ENCODE data around the gene FER. TPM values are rescaled to one million over a fixed set of nuclear protein-coding genes. Genes with fewer than 3 reads are reported as not detected.

The FER gene
- total and polyA plus RNA-seq, 2 of the 13 experiments (the other 11 are each of a cell fraction or from before 2014, with no cell fraction given): 7.9 to 29.0 TPM

DNA sequence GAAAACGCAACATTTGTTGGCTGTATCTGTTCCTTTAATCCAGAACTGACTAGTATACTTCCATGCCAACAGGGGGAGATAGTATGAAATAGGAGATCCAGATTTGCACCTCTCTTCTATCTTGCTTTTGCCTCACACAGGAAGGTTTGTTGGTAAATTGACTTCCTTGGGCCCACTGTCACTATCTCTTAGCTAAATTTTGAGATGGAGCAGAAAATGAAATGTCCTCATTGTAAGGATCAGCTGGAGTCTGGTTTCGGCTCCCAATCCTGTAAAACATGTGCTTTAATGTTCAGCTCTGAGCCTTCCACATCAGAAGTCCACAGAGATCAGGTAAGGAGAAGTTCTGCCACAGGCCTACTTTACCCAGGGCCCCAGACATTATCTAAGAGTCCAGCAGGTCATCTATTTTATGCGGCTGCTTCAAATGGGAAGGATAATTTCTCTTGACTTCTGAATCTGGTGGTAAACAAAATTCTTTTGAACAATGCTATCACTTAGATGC lies 176.8 kb downstream of the FER start (continued):
- TF ChIP-seq, protein P1, sequence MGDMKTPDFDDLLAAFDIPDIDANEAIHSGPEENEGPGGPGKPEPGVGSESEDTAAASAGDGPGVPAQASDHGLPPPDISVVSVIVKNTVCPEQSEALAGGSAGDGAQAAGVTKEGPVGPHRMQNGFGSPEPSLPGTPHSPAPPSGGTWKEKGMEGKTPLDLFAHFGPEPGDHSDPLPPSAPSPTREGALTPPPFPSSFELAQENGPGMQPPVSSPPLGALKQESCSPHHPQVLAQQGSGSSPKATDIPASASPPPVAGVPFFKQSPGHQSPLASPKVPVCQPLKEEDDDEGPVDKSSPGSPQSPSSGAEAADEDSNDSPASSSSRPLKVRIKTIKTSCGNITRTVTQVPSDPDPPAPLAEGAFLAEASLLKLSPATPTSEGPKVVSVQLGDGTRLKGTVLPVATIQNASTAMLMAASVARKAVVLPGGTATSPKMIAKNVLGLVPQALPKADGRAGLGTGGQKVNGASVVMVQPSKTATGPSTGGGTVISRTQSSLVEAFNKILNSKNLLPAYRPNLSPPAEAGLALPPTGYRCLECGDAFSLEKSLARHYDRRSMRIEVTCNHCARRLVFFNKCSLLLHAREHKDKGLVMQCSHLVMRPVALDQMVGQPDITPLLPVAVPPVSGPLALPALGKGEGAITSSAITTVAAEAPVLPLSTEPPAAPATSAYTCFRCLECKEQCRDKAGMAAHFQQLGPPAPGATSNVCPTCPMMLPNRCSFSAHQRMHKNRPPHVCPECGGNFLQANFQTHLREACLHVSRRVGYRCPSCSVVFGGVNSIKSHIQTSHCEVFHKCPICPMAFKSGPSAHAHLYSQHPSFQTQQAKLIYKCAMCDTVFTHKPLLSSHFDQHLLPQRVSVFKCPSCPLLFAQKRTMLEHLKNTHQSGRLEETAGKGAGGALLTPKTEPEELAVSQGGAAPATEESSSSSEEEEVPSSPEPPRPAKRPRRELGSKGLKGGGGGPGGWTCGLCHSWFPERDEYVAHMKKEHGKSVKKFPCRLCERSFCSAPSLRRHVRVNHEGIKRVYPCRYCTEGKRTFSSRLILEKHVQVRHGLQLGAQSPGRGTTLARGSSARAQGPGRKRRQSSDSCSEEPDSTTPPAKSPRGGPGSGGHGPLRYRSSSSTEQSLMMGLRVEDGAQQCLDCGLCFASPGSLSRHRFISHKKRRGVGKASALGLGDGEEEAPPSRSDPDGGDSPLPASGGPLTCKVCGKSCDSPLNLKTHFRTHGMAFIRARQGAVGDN (CRISPR knock-in tag; IDR thresholded peaks at IDR 0.05): no peak
- TF ChIP-seq ZFP82 (CRISPR knock-in tag; IDR thresholded peaks at IDR 0.05; ENCODE audit: borderline replicate concordance): no peak
- TF ChIP-seq TSC22D2 (CRISPR knock-in tag; IDR thresholded peaks at IDR 0.05; ENCODE audit: borderline replicate concordance): no peak
- TF ChIP-seq, protein P2, sequence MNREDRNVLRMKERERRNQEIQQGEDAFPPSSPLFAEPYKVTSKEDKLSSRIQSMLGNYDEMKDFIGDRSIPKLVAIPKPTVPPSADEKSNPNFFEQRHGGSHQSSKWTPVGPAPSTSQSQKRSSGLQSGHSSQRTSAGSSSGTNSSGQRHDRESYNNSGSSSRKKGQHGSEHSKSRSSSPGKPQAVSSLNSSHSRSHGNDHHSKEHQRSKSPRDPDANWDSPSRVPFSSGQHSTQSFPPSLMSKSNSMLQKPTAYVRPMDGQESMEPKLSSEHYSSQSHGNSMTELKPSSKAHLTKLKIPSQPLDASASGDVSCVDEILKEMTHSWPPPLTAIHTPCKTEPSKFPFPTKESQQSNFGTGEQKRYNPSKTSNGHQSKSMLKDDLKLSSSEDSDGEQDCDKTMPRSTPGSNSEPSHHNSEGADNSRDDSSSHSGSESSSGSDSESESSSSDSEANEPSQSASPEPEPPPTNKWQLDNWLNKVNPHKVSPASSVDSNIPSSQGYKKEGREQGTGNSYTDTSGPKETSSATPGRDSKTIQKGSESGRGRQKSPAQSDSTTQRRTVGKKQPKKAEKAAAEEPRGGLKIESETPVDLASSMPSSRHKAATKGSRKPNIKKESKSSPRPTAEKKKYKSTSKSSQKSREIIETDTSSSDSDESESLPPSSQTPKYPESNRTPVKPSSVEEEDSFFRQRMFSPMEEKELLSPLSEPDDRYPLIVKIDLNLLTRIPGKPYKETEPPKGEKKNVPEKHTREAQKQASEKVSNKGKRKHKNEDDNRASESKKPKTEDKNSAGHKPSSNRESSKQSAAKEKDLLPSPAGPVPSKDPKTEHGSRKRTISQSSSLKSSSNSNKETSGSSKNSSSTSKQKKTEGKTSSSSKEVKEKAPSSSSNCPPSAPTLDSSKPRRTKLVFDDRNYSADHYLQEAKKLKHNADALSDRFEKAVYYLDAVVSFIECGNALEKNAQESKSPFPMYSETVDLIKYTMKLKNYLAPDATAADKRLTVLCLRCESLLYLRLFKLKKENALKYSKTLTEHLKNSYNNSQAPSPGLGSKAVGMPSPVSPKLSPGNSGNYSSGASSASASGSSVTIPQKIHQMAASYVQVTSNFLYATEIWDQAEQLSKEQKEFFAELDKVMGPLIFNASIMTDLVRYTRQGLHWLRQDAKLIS (CRISPR knock-in tag; IDR thresholded peaks at IDR 0.05): no peak
- TF ChIP-seq, protein P3, sequence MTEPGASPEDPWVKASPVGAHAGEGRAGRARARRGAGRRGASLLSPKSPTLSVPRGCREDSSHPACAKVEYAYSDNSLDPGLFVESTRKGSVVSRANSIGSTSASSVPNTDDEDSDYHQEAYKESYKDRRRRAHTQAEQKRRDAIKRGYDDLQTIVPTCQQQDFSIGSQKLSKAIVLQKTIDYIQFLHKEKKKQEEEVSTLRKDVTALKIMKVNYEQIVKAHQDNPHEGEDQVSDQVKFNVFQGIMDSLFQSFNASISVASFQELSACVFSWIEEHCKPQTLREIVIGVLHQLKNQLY (CRISPR knock-in tag; IDR thresholded peaks at IDR 0.05): no peak
- peak; percentile 63 for TF ChIP-seq GATAD2A (CRISPR knock-in tag; IDR thresholded peaks at IDR 0.05)
- 0 out of 2 replicates have a peak, but pooled peaks have one; percentile 30 for TF ChIP-seq ERF (CRISPR knock-in tag; IDR thresholded peaks at IDR 0.05)
- TF ChIP-seq, protein P4, sequence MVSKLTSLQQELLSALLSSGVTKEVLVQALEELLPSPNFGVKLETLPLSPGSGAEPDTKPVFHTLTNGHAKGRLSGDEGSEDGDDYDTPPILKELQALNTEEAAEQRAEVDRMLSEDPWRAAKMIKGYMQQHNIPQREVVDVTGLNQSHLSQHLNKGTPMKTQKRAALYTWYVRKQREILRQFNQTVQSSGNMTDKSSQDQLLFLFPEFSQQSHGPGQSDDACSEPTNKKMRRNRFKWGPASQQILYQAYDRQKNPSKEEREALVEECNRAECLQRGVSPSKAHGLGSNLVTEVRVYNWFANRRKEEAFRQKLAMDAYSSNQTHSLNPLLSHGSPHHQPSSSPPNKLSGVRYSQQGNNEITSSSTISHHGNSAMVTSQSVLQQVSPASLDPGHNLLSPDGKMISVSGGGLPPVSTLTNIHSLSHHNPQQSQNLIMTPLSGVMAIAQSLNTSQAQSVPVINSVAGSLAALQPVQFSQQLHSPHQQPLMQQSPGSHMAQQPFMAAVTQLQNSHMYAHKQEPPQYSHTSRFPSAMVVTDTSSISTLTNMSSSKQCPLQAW (CRISPR knock-in tag; IDR thresholded peaks at IDR 0.05): 0 out of 2 replicates have a peak, but pooled peaks have one; percentile 13
- TF ChIP-seq TEAD2 (CRISPR knock-in tag; IDR thresholded peaks at IDR 0.05): no peak
- no peak for TF ChIP-seq ZNF235 (CRISPR knock-in tag; IDR thresholded peaks at IDR 0.05; ENCODE audit: borderline replicate concordance)
- TF ChIP-seq NCOA1 (CRISPR knock-in tag; IDR thresholded peaks at IDR 0.05): no peak
- TF ChIP-seq KDM1A (CRISPR knock-in tag; IDR thresholded peaks at IDR 0.05): no peak
- TF ChIP-seq ZNF546 (CRISPR knock-in tag; conservative IDR thresholded peaks at IDR 0.05): no peak
- TF ChIP-seq MBD4 (IDR thresholded peaks at IDR 0.05; ENCODE audit: borderline replicate concordance, low read length): peak; percentile 61; the same call in 1 of the 2 replicates
- no peak for TF ChIP-seq ZMAT3 (CRISPR knock-in tag; conservative IDR thresholded peaks at IDR 0.05)
- TF ChIP-seq, protein P5, sequence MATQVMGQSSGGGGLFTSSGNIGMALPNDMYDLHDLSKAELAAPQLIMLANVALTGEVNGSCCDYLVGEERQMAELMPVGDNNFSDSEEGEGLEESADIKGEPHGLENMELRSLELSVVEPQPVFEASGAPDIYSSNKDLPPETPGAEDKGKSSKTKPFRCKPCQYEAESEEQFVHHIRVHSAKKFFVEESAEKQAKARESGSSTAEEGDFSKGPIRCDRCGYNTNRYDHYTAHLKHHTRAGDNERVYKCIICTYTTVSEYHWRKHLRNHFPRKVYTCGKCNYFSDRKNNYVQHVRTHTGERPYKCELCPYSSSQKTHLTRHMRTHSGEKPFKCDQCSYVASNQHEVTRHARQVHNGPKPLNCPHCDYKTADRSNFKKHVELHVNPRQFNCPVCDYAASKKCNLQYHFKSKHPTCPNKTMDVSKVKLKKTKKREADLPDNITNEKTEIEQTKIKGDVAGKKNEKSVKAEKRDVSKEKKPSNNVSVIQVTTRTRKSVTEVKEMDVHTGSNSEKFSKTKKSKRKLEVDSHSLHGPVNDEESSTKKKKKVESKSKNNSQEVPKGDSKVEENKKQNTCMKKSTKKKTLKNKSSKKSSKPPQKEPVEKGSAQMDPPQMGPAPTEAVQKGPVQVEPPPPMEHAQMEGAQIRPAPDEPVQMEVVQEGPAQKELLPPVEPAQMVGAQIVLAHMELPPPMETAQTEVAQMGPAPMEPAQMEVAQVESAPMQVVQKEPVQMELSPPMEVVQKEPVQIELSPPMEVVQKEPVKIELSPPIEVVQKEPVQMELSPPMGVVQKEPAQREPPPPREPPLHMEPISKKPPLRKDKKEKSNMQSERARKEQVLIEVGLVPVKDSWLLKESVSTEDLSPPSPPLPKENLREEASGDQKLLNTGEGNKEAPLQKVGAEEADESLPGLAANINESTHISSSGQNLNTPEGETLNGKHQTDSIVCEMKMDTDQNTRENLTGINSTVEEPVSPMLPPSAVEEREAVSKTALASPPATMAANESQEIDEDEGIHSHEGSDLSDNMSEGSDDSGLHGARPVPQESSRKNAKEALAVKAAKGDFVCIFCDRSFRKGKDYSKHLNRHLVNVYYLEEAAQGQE (IDR thresholded peaks at IDR 0.05; ENCODE audit: borderline replicate concordance in 1 of 2, low read depth in 1 of 2, low read length in 2 of 2): no peak
- TF ChIP-seq RXRA (CRISPR knock-in tag; IDR thresholded peaks at IDR 0.05): no peak

All from HepG2 (cell line).